Peyer's patch (tissue), 4 donors: ENCODE results near the gene PARD3B. TPM values are rescaled to one million over a fixed set of nuclear protein-coding genes. Genes with fewer than 3 reads are reported as not detected.

Experiments used
- DNase-seq, 3 donors: peaks; one replicate each; pipeline ENCODE4 v3.0.0-alpha.2; 2017 to 2019
- H3K27ac ChIP-seq, 4 donors: fragments of 200-600 bp; sonication (generic); one replicate each; pipeline ENCODE4 v1.5.1; 2016 to 2019
- H3K27me3 ChIP-seq, 2 donors: fragments of 200-600 bp; sonication (generic); one replicate each; pipeline ENCODE4 v1.5.1; 2019
- H3K36me3 ChIP-seq, 3 donors: fragments of 200-600 bp; sonication (generic); one replicate each; pipeline ENCODE4 v1.5.1; 2016 to 2019
- H3K4me1 ChIP-seq, 4 donors: fragments of 200-600 bp; sonication (generic); one replicate each; pipeline ENCODE4 v1.5.1; 2016 to 2019
- H3K4me3 ChIP-seq, 4 donors: fragments of 200-600 bp; sonication (generic); 1 replicate in 3 of 4; 2 replicates in 1 of 4; pipeline ENCODE4 v1.5.1; 2016 to 2019; ENCODE audit warnings: mild to moderate bottlenecking in 1 of 4
- H3K9me3 ChIP-seq, 4 donors: fragments of 200-600 bp; sonication (generic); one replicate each; pipeline ENCODE4 v1.5.1; 2016 to 2019; ENCODE audit warnings: mild to moderate bottlenecking in 1 of 4
- POLR2A ChIP-seq, 2 donors: fragments of 450-650 bp; IDR thresholded peaks; one replicate each; pipeline ENCODE4 v1.5.1; 2017; ENCODE audit warnings: antibody characterized with exemption in 2 of 2, mild to moderate bottlenecking in 2 of 2, moderate library complexity in 2 of 2
- total RNA-seq, 4 donors: library from RNA; depleted of rRNA; stranded (reverse); fragments of >200 nt; gene quantifications; one replicate each; pipeline ENCODE4 v1.1.0, GENCODE V29; 2016
- TF ChIP-seq, protein P1 (sequence below), 6 experiments: fragments of 450-650 bp in 4 of 6; fragments of 200-600 bp in 2 of 6; sonication (generic) in 1 of 6; IDR thresholded peaks; one replicate each; pipeline ENCODE4 v1.5.1; 2017 to 2019; ENCODE audit warnings: antibody characterized with exemption in 6 of 6, mild to moderate bottlenecking in 3 of 6, moderate library complexity in 1 of 6

Gene PARD3B
- total RNA-seq, 4 donors from 2014 or later = 19.6 to 52.0 (median 40.6) TPM

DNA sequence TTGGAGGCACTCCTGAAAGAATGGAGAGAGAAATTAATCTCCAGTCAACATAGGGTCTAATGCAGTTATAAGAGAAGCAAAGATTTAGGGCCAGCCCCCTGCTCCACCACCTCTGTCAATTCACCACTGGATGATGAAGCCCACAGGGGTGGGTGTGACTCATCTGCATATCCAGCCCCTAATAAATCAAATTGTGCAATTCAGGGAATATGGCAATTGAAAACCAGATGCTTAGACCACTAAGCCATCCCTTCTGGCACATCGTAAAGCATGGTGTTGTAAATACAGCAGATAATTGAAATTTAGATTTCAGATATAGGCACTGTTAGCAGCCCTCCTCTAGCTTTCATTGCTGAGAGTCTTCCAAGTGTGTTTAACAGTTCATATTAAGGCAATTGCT is 541.4 kb downstream of the PARD3B start:
- no peaks in the 10 kb centered on the region for H3K27me3 ChIP-seq
- TF ChIP-seq, protein P1, sequence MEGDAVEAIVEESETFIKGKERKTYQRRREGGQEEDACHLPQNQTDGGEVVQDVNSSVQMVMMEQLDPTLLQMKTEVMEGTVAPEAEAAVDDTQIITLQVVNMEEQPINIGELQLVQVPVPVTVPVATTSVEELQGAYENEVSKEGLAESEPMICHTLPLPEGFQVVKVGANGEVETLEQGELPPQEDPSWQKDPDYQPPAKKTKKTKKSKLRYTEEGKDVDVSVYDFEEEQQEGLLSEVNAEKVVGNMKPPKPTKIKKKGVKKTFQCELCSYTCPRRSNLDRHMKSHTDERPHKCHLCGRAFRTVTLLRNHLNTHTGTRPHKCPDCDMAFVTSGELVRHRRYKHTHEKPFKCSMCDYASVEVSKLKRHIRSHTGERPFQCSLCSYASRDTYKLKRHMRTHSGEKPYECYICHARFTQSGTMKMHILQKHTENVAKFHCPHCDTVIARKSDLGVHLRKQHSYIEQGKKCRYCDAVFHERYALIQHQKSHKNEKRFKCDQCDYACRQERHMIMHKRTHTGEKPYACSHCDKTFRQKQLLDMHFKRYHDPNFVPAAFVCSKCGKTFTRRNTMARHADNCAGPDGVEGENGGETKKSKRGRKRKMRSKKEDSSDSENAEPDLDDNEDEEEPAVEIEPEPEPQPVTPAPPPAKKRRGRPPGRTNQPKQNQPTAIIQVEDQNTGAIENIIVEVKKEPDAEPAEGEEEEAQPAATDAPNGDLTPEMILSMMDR (IDR thresholded peaks at IDR 0.05) = no peak
- TF ChIP-seq POLR2A (IDR thresholded peaks at IDR 0.05) = no peak
- no peaks in the 10 kb centered on the region for H3K36me3 ChIP-seq
- no peak overlapping the region for H3K27ac ChIP-seq
- no peaks in the 10 kb centered on the region for H3K9me3 ChIP-seq
- no peaks in the 10 kb centered on the region for H3K4me1 ChIP-seq
- DNase-seq = no peak
- H3K4me3 ChIP-seq = no peak overlapping the region

- Histone ChIP-seq H3K36me3 (no peaks in the 10 kb centered on the region), H3K4me3 (no peak overlapping the region), H3K9me3 (no peaks in the 10 kb centered on the region), H3K4me1 (no peaks in the 10 kb centered on the region), H3K27me3 (no peaks in the 10 kb centered on the region), H3K27ac (no peak overlapping the region)
- DNase-seq = no peak
- TF ChIP-seq POLR2A (IDR thresholded peaks at IDR 0.05) = no peak
- TF ChIP-seq, protein P1 (IDR thresholded peaks at IDR 0.05) = no peak
These were observed 542.6 kb downstream of the PARD3B start for GRCh38 chr2:205087862-205088261.

- Histone ChIP-seq H3K27me3 (no peaks in the 10 kb centered on the region), H3K9me3 (no peaks in the 10 kb centered on the region), H3K4me3 (no peak overlapping the region), H3K4me1 (no peaks in the 10 kb centered on the region), H3K36me3 (no peaks in the 10 kb centered on the region), H3K27ac (no peak overlapping the region)
- no peak for TF ChIP-seq POLR2A (IDR thresholded peaks at IDR 0.05)
- TF ChIP-seq, protein P1 (IDR thresholded peaks at IDR 0.05) = no peak
- no peak for DNase-seq
These were observed 544.7 kb downstream of the PARD3B start for GRCh38 chr2:205089958-205090357.

GRCh38 chr2:205091411-205091810 is 546.1 kb downstream of the PARD3B start:
- H3K36me3 ChIP-seq = no peaks in the 10 kb centered on the region
- H3K27ac ChIP-seq = no peak overlapping the region
- no peak overlapping the region for H3K4me3 ChIP-seq
- H3K4me1 ChIP-seq = no peaks in the 10 kb centered on the region
- TF ChIP-seq, protein P1 (IDR thresholded peaks at IDR 0.05) = no peak
- TF ChIP-seq POLR2A (IDR thresholded peaks at IDR 0.05) = no peak
- H3K27me3 ChIP-seq = no peaks in the 10 kb centered on the region
- no peaks in the 10 kb centered on the region for H3K9me3 ChIP-seq
- DNase-seq = no peak

- Histone ChIP-seq H3K27me3 (no peaks in the 10 kb centered on the region), H3K4me3 (no peak overlapping the region), H3K36me3 (no peaks in the 10 kb centered on the region), H3K27ac (no peak overlapping the region), H3K4me1 (no peaks in the 10 kb centered on the region), H3K9me3 (no peaks in the 10 kb centered on the region)
- TF ChIP-seq, protein P1 (IDR thresholded peaks at IDR 0.05) = no peak
- no peak for TF ChIP-seq POLR2A (IDR thresholded peaks at IDR 0.05)
- no peak for DNase-seq
These were observed 548.8 kb downstream of the PARD3B start for GRCh38 chr2:205094031-205094430.

- no peaks in the 10 kb centered on the region for H3K9me3 ChIP-seq
- H3K27ac ChIP-seq = no peak overlapping the region
- no peaks in the 10 kb centered on the region for H3K36me3 ChIP-seq
- TF ChIP-seq, protein P1 (IDR thresholded peaks at IDR 0.05) = no peak
- TF ChIP-seq POLR2A (IDR thresholded peaks at IDR 0.05) = no peak
- no peak overlapping the region for H3K4me3 ChIP-seq
- no peaks in the 10 kb centered on the region for H3K27me3 ChIP-seq
- no peaks in the 10 kb centered on the region for H3K4me1 ChIP-seq
- no peak for DNase-seq
These were observed 558.4 kb downstream of the PARD3B start for GRCh38 chr2:205103699-205104098.
